K562 (cell line): ENCODE results near the gene LRRFIP2. TPM values are rescaled to one million over a fixed set of nuclear protein-coding genes. Genes with fewer than 3 reads are reported as not detected.

ENCODE experiments used
- ATAC-seq: fragments of 200-7000 bp; cut with Tn5 transposase; 3 replicates; pipeline ENCODE4 v1.9.1; 2020; ENCODE audit warnings: moderate library complexity
- BruUV-seq: library from RNA; stranded (reverse); fragments of 400-500 nt; replicated peaks from 2 replicates; lab custom pipeline; 2021; lab: Mats Ljungman, UMichigan
- CTCF ChIA-PET: fragments of 300-600 bp; formaldehyde crosslinking; extraction: SDS; loops from one replicate; lab custom pipeline; 2021; ENCODE audit warnings: low intra/inter-chr PET ratio; lab: Yijun Ruan, JAX
- POLR2A ChIA-PET: fragments of 300-600, 350-650 bp; sonication (Branson Sonifier 250); formaldehyde crosslinking; extraction: SDS; loops from one replicate; lab custom pipeline; 2021; ENCODE audit warnings: antibody characterized with exemption, inconsistent platforms; lab: Yijun Ruan, JAX
- DNase-seq, 4 experiments: peaks; one replicate each; pipeline versions ENCODE4 v3.0.0 to v3.0.0-alpha.2; 2011 to 2018; ENCODE audit warnings: low spot score in 3 of 4, mixed read lengths in 3 of 4; ENCODE audit errors: extremely low read depth in 1 of 4
- FAIRE-seq: peaks from 2 replicates; lab custom pipeline; 2011; peaks lifted over from hg19 to GRCh38; lab: Jason Lieb, UNC
- H2AFZ ChIP-seq: 2 replicates; pipeline ENCODE4 v1.6.0; 2011; ENCODE audit warnings: low read depth, low read length, control low read depth, inconsistent platforms
- H3K27ac ChIP-seq: fragments of 200-600 bp; 3 replicates; pipeline ENCODE4 v1.8.0; 2011; ENCODE audit warnings: low read depth, mild to moderate bottlenecking, control low read depth, inconsistent platforms, low read length, moderate library complexity, mixed read lengths; ENCODE audit errors: extremely low read depth
- H3K27me3 ChIP-seq, 2 experiments: fragments of 300-600 bp in 1 of 2; 2 replicates in 1 of 2; 3 replicates in 1 of 2; pipeline versions ENCODE4 v1.6.0 to v1.8.0; 2011; ENCODE audit warnings: inconsistent platforms in 2 of 2, low read length in 2 of 2, mild to moderate bottlenecking in 1 of 2, mixed read lengths in 1 of 2, moderate library complexity in 1 of 2; ENCODE audit not compliant: control insufficient read depth in 2 of 2, insufficient read depth in 2 of 2
- H3K36me3 ChIP-seq: fragments of 300-600 bp; 3 replicates; pipeline ENCODE4 v1.8.0; 2011; ENCODE audit warnings: mild to moderate bottlenecking, low read length, inconsistent platforms; ENCODE audit not compliant: control insufficient read depth, insufficient read depth
- H3K4me1 ChIP-seq, 2 experiments: fragments of 200-600 bp in 1 of 2; replicated peaks in 1 of 2; 2 replicates in 1 of 2; 3 replicates in 1 of 2; pipeline versions ENCODE4 v1.5.1 to v1.8.0; 2011; ENCODE audit warnings: inconsistent platforms in 2 of 2, low read length in 2 of 2, mild to moderate bottlenecking in 1 of 2, mixed read lengths in 1 of 2, moderate library complexity in 1 of 2; ENCODE audit not compliant: control insufficient read depth in 2 of 2, insufficient read depth in 2 of 2
- H3K4me2 ChIP-seq: 2 replicates; pipeline ENCODE4 v1.6.1; 2011; ENCODE audit warnings: low read length, control low read depth, inconsistent platforms, mixed read lengths; ENCODE audit not compliant: insufficient read depth
- H3K4me3 ChIP-seq: fragments of 200-600 bp; sonication (generic), shearing (Covaris generic); 2 replicates; pipeline ENCODE4 v1.5.1; 2016; ENCODE audit warnings: control low read depth, inconsistent platforms
- H3K79me2 ChIP-seq: fragments of 200-600 bp; 3 replicates; pipeline ENCODE4 v1.8.0; 2011; ENCODE audit warnings: low read length, inconsistent platforms; ENCODE audit not compliant: control insufficient read depth, insufficient read depth
- H3K9ac ChIP-seq, 2 experiments: 2 replicates each; pipeline versions ENCODE4 v1.6.0 to v1.6.1; 2011; ENCODE audit warnings: low read depth in 2 of 2, low read length in 2 of 2, control low read depth in 1 of 2, inconsistent platforms in 1 of 2, mild to moderate bottlenecking in 1 of 2, mixed read lengths in 1 of 2; ENCODE audit not compliant: insufficient read depth in 1 of 2
- H3K9me1 ChIP-seq: one replicate; pipeline ENCODE4 v1.6.0; 2011; ENCODE audit warnings: inconsistent platforms, mild to moderate bottlenecking, low read length, moderate library complexity; ENCODE audit not compliant: control insufficient read depth, insufficient read depth
- H3K9me3 ChIP-seq: replicated peaks from 2 replicates; pipeline ENCODE4 v1.5.1; 2011; ENCODE audit warnings: low read depth, low read length, inconsistent platforms; ENCODE audit not compliant: control insufficient read depth, insufficient read depth
- H4K20me1 ChIP-seq: replicated peaks from 2 replicates; pipeline ENCODE4 v1.6.1; 2011; ENCODE audit warnings: low read length, inconsistent platforms, mixed read lengths; ENCODE audit not compliant: control insufficient read depth, insufficient read depth
- ASH1L ChIP-seq: fragments of 450-650 bp; IDR thresholded peaks from 2 replicates; pipeline ENCODE4 v1.6.1; 2018; ENCODE audit warnings: borderline replicate concordance, mild to moderate bottlenecking, low read depth; ENCODE audit not compliant: partially characterized antibody
- CTBP1 ChIP-seq: fragments of 450-650 bp; IDR thresholded peaks from 2 replicates; pipeline ENCODE4 v1.6.1; 2016; ENCODE audit warnings: borderline replicate concordance
- FOS ChIP-seq: IDR thresholded peaks from 3 replicates; pipeline ENCODE4 v1.6.1; 2011; ENCODE audit not compliant: insufficient read length; ENCODE audit errors: extremely low read depth
- FOXA3 ChIP-seq, 2 experiments: fragments of 450-650 bp in 1 of 2; sonication (generic) in 1 of 2; formaldehyde crosslinking; IDR thresholded peaks in 1 of 2; conservative IDR thresholded peaks in 1 of 2; 2 replicates each; pipeline versions ENCODE4 v1.4.0 to v1.8.0; 2020 to 2022; ENCODE audit warnings: mild to moderate bottlenecking in 2 of 2, missing genetic modification reagents in 1 of 2
- MIER1 ChIP-seq: fragments of 450-650 bp; IDR thresholded peaks from 2 replicates; pipeline ENCODE4 v1.6.1; 2016; ENCODE audit warnings: antibody characterized with exemption, mild to moderate bottlenecking, low read depth
- SAFB ChIP-seq: fragments of 200-400 bp; formaldehyde crosslinking; IDR thresholded peaks from 2 replicates; pipeline ENCODE4 v1.6.1; 2017; ENCODE audit warnings: low read depth, low read length, borderline replicate concordance
- SMC3 ChIP-seq: conservative IDR thresholded peaks from 2 replicates; pipeline ENCODE4 v1.6.1; 2011; ENCODE audit warnings: low read depth, low read length, improper control_type of control experiment; ENCODE audit not compliant: insufficient read depth
- U2AF2 ChIP-seq: fragments of 200-400 bp; formaldehyde crosslinking; optimal IDR thresholded peaks from 2 replicates; pipeline ENCODE3; 2017; ENCODE audit warnings: low read depth, mild to moderate bottlenecking, low read length
- ZFP30 ChIP-seq: fragments of 250-450 bp; sonication (Bioruptor Pico); IDR thresholded peaks from 2 replicates; pipeline ENCODE4 v1.8.0; 2022; ENCODE audit warnings: moderate library complexity, mild to moderate bottlenecking, inconsistent platforms, borderline replicate concordance
- ZNF584 ChIP-seq: fragments of 200-800 bp; sonication (Bioruptor generic); IDR thresholded peaks from 2 replicates; pipeline ENCODE4 v1.6.1; 2016; ENCODE audit warnings: low read depth, mild to moderate bottlenecking, missing genetic modification characterization, missing compliant biosample characterization
- ZNF778 ChIP-seq: fragments of 450-650 bp; formaldehyde crosslinking; IDR thresholded peaks from 2 replicates; pipeline ENCODE4 v1.4.0; 2020; ENCODE audit warnings: mild to moderate bottlenecking, moderate library complexity
- WGBS: fragments of 100-300 bp; shearing (Covaris generic); methylation state at CpG from one replicate; pipeline ENCODE4 v1.1.6; 2016; ENCODE audit warnings: low coverage, mixed read lengths; ENCODE audit not compliant: insufficient coverage; ENCODE audit errors: missing lambda C conversion rate; 5-methylcytosine and 5-hydroxymethylcytosine counted together
- in situ Hi-C: fragments of 300-500 bp; cut with MboI; formaldehyde crosslinking; loops from 4 replicates; pipeline ENCODE4 v1.15.0; 2018; ENCODE audit warnings: inconsistent platforms, mixed read lengths
- intact Hi-C: fragments of 100-400 bp; cut with micrococcal nuclease; formaldehyde crosslinking; loops from 2 replicates; pipeline ENCODE4 v1.14.2; 2022
- polyA plus RNA-seq, 8 experiments: library from polyadenylated mRNA; depleted of rRNA in 4 of 8; stranded (reverse) in 5 of 8; unstranded in 3 of 8; fragments of >200 nt; fragmentation: Nextera tagmentation in 2 of 8; fragmentation: Illumina TruSeq in 1 of 8; extraction: Ambion mirVana in 2 of 8; extraction: Trizol in 1 of 8; gene quantifications; 2 replicates each; pipeline versions ENCODE4 v1.2.1 to v1.2.3, GENCODE V29; 2011 to 2014; ENCODE audit warnings: inconsistent platforms in 1 of 8, missing spikeins in 1 of 8
- total RNA-seq, 7 experiments: library from RNA; depleted of rRNA in 6 of 7; stranded (reverse); fragments of >200 nt in 6 of 7; fragmentation: Illumina TruSeq in 2 of 7; extraction: Trizol in 2 of 7; gene quantifications; 2 replicates each; pipeline versions ENCODE4 v1.2.1 to v1.2.3, GENCODE V29; 2011 to 2021; ENCODE audit warnings: low replicate concordance in 1 of 7
- TF ChIP-seq, protein P1 (sequence below), 2 experiments: fragments of 450-650 bp in 1 of 2; sonication (generic) in 1 of 2; formaldehyde crosslinking; conservative IDR thresholded peaks; 2 replicates each; pipeline versions ENCODE4 v1.4.0 to v1.8.1; 2020 to 2022; ENCODE audit warnings: mild to moderate bottlenecking in 1 of 2, missing genetic modification reagents in 1 of 2
- TF ChIP-seq, protein P2 (sequence below): sonication (generic); formaldehyde crosslinking; IDR thresholded peaks from 2 replicates; pipeline ENCODE4 v1.8.0; 2022; ENCODE audit warnings: missing genetic modification reagents, mild to moderate bottlenecking, borderline replicate concordance
- TF ChIP-seq, protein P3 (sequence below): fragments of 250-450 bp; sonication (Bioruptor Pico); IDR thresholded peaks from 2 replicates; pipeline ENCODE4 v1.4.0; 2020; ENCODE audit warnings: mild to moderate bottlenecking, moderate library complexity, borderline replicate concordance
- TF ChIP-seq, protein P4 (sequence below): fragments of 450-650 bp; conservative IDR thresholded peaks from 2 replicates; pipeline ENCODE4 v1.6.1; 2016; ENCODE audit warnings: missing genetic modification characterization, low read depth, mild to moderate bottlenecking, control low read depth, missing compliant biosample characterization

The LRRFIP2 gene
- total and polyA plus RNA-seq, 9 of the 15 experiments (the other 6 are each of a cell fraction or from before 2014, with no cell fraction given), result 9.9 to 53.9 (median 42.7) TPM

DNA sequence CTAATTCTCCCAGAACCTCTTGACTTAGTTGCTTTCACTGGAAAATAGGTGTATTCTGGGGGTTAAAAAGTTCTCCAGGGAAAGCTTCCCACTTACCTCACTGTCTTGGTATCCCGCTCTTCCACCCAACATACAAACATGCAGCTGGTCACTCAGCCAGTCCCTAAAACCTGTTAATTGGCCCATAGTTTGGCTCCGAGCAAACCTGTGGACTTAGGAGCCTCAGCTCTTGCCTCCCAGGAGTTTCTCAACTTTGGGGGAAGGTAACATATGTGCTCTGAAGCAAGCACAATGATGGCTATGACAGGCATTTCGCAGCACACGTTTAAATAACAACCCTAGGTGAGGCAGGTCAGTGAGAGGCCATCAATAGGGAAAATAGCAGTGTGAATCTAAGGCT, 25.8 kb upstream of the LRRFIP2 start:
- in situ Hi-C loops, result no loop called here
- no peak overlapping the region for H3K4me3 ChIP-seq
- no peaks in the 10 kb centered on the region for H4K20me1 ChIP-seq
- BruUV-seq, result no TSS peak
- H3K9me3 ChIP-seq, result no peaks in the 10 kb centered on the region
- FAIRE-seq (no peak), ATAC-seq (no peak), DNase-seq (no peak)
- no peak overlapping the region for H2AFZ ChIP-seq
- no peak overlapping the region for H3K4me2 ChIP-seq
- CTCF ChIA-PET, result no interaction called here
- H3K27ac ChIP-seq, result no peak overlapping the region
- POLR2A ChIA-PET, result interaction anchor here (0.7 kb wide), 1 partner anchor 48 kb away, joined by 3 read pairs; no protein-coding TSS in a partner anchor
- no peaks in the 10 kb centered on the region; a peak in 1 of 5 replicates for H3K4me1 ChIP-seq
- H3K9me1 ChIP-seq, result no peaks in the 10 kb centered on the region
- no peaks in the 10 kb centered on the region for H3K36me3 ChIP-seq
- peaks cover 13 to 14% of the 10 kb centered on the region in 2 experiments for H3K27me3 ChIP-seq
- WGBS, result 31% methylated on average over 4 of the region's 4 CpGs
- H3K9ac ChIP-seq, result no peak overlapping the region
- intact Hi-C loops, result no loop called here
- H3K79me2 ChIP-seq, result no peaks in the 10 kb centered on the region
- TF ChIP-seq ZNF778 (CRISPR knock-in tag) (no peak), U2AF2 (no peak), CTBP1 (no peak), ASH1L (no peak), SMC3 (no peak), FOXA3 (CRISPR knock-in tag; conservative IDR thresholded peaks at IDR 0.05 in 1 of 2, IDR thresholded peaks at IDR 0.05 in 1 of 2) (no peak), ZNF584 (CRISPR knock-in tag) (no peak), SAFB (no peak), ZFP30 (CRISPR knock-in tag) (no peak), MIER1 (no peak), FOS (no peak)
- TF ChIP-seq, protein P1, sequence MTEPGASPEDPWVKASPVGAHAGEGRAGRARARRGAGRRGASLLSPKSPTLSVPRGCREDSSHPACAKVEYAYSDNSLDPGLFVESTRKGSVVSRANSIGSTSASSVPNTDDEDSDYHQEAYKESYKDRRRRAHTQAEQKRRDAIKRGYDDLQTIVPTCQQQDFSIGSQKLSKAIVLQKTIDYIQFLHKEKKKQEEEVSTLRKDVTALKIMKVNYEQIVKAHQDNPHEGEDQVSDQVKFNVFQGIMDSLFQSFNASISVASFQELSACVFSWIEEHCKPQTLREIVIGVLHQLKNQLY (CRISPR knock-in tag; conservative IDR thresholded peaks at IDR 0.05), result no peak
- TF ChIP-seq, protein P2, sequence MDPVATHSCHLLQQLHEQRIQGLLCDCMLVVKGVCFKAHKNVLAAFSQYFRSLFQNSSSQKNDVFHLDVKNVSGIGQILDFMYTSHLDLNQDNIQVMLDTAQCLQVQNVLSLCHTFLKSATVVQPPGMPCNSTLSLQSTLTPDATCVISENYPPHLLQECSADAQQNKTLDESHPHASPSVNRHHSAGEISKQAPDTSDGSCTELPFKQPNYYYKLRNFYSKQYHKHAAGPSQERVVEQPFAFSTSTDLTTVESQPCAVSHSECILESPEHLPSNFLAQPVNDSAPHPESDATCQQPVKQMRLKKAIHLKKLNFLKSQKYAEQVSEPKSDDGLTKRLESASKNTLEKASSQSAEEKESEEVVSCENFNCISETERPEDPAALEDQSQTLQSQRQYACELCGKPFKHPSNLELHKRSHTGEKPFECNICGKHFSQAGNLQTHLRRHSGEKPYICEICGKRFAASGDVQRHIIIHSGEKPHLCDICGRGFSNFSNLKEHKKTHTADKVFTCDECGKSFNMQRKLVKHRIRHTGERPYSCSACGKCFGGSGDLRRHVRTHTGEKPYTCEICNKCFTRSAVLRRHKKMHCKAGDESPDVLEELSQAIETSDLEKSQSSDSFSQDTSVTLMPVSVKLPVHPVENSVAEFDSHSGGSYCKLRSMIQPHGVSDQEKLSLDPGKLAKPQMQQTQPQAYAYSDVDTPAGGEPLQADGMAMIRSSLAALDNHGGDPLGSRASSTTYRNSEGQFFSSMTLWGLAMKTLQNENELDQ (CRISPR knock-in tag), result no peak
- TF ChIP-seq, protein P3, sequence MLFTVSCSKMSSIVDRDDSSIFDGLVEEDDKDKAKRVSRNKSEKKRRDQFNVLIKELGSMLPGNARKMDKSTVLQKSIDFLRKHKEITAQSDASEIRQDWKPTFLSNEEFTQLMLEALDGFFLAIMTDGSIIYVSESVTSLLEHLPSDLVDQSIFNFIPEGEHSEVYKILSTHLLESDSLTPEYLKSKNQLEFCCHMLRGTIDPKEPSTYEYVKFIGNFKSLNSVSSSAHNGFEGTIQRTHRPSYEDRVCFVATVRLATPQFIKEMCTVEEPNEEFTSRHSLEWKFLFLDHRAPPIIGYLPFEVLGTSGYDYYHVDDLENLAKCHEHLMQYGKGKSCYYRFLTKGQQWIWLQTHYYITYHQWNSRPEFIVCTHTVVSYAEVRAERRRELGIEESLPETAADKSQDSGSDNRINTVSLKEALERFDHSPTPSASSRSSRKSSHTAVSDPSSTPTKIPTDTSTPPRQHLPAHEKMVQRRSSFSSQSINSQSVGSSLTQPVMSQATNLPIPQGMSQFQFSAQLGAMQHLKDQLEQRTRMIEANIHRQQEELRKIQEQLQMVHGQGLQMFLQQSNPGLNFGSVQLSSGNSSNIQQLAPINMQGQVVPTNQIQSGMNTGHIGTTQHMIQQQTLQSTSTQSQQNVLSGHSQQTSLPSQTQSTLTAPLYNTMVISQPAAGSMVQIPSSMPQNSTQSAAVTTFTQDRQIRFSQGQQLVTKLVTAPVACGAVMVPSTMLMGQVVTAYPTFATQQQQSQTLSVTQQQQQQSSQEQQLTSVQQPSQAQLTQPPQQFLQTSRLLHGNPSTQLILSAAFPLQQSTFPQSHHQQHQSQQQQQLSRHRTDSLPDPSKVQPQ, result no peak
- TF ChIP-seq, protein P4, sequence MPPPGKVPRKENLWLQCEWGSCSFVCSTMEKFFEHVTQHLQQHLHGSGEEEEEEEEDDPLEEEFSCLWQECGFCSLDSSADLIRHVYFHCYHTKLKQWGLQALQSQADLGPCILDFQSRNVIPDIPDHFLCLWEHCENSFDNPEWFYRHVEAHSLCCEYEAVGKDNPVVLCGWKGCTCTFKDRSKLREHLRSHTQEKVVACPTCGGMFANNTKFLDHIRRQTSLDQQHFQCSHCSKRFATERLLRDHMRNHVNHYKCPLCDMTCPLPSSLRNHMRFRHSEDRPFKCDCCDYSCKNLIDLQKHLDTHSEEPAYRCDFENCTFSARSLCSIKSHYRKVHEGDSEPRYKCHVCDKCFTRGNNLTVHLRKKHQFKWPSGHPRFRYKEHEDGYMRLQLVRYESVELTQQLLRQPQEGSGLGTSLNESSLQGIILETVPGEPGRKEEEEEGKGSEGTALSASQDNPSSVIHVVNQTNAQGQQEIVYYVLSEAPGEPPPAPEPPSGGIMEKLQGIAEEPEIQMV (tag), result no peak
